Measurements from ENCODE around the gene PKDCC. TPM values are rescaled to one million over a fixed set of nuclear protein-coding genes. Genes with fewer than 3 reads are reported as not detected.
"Not testable (repeated sequence)": the region's sequence is repeated elsewhere in the genome, so short reads cannot be mapped to it uniquely, and the experiment has no call there.

PKDCC gene
- total RNA-seq, 2 experiments from 2014 or later: not detected

DNA sequence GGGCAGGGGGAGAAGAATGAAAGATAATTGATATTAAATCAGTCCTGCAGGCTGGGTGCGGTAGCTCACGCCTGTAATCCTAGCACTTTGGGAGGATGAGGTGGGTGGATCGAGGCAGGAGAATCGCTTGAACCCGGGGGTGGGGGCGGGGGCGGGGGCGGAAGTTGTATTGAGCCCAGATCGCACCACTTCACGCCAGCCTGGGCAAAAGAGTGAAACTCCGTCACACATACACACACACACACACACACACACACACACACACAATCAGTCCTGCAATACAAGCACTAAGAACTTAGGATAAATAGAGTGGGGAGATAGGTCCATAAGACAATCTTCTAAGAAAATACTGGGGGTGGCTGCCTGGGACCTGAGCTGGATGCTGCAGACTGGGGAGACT lies 15.1 kb upstream of the PKDCC start:
- H3K4me1 Mint-ChIP-seq (ENCODE audit: low read depth): no peaks in the 10 kb centered on the region
- intact Hi-C loops (cut with micrococcal nuclease): no loop called here
- peaks cover 10% of the 10 kb centered on the region for H3K27me3 Mint-ChIP-seq
- ChIA-PET CTCF (no interaction called here), POLR2A (no interaction called here)
- no peak for DNase-seq
- no peak overlapping the region for H3K4me3 Mint-ChIP-seq
- no peaks in the 10 kb centered on the region for H3K36me3 Mint-ChIP-seq
- no peak overlapping the region for H3K27ac Mint-ChIP-seq
- H3K9me3 Mint-ChIP-seq: no peaks in the 10 kb centered on the region

- H3K4me1 Mint-ChIP-seq (ENCODE audit: low read depth); DNase-seq; H3K27ac Mint-ChIP-seq; H3K9me3 Mint-ChIP-seq; CTCF ChIA-PET; H3K36me3 Mint-ChIP-seq; H3K4me3 Mint-ChIP-seq; intact Hi-C loops (cut with micrococcal nuclease); POLR2A ChIA-PET: not testable (repeated sequence)
- H3K27me3 Mint-ChIP-seq: peaks cover 10% of the 10 kb centered on the region
These were observed 13.7 kb upstream of the PKDCC start for GRCh38 chr2:42034096-42034495.

DNA sequence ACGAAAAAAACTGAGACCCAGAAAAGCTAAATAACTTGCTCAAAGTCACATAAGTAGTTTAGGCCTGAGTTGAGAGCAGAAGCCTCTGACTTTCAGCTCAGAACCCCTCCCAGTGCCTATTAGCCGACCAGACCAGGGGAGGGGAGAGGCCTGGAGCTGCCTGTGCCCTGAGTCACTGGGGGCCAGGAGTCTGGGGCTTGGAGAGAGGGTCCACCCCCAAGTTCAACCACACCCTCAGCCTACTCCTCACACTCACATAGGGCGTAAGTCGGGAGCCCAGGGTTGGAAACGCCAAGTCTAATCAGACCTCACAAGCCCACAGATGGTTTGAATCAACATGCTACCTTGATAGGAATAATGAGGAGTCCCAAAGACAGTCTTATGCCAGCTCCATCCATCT lies 12.6 kb upstream of the PKDCC start:
- Mint-ChIP-seq H3K36me3 (no peaks in the 10 kb centered on the region), H3K4me3 (no peak overlapping the region), H3K9me3 (no peaks in the 10 kb centered on the region), H3K27me3 (peaks cover 9% of the 10 kb centered on the region), H3K4me1 (ENCODE audit: low read depth) (no peaks in the 10 kb centered on the region), H3K27ac (no peak overlapping the region)
- ChIA-PET CTCF (no interaction called here), POLR2A (no interaction called here)
- no peak for DNase-seq
- intact Hi-C loops (cut with micrococcal nuclease): no loop called here

DNA sequence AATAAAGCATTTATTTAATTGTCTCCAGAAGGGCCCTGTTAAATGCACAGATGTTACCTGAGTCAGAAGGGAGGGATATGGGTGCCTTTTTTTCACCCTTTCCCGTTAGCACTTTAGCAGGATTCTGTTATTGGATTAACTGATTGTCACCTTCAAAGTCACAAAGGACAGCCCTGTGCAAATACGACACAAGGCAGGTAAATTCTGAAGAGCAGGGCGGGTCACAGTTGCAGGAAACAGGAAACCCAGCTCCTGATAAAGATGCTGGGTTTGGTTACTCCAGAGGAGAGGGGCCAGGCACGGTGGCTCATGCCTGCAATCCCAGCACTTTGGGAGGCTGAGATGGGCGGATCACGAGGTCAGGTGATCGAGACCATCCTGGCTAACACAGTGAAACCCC lies 11.4 kb upstream of the PKDCC start:
- CTCF ChIA-PET: no interaction called here
- H3K4me3 Mint-ChIP-seq: no peak overlapping the region
- H3K36me3 Mint-ChIP-seq: no peaks in the 10 kb centered on the region
- H3K9me3 Mint-ChIP-seq: no peaks in the 10 kb centered on the region
- POLR2A ChIA-PET: no interaction called here
- DNase-seq: no peak
- H3K27ac Mint-ChIP-seq: no peak overlapping the region
- H3K4me1 Mint-ChIP-seq (ENCODE audit: low read depth): no peaks in the 10 kb centered on the region
- peaks cover 6% of the 10 kb centered on the region for H3K27me3 Mint-ChIP-seq
- intact Hi-C loops (cut with micrococcal nuclease): no loop called here

DNA sequence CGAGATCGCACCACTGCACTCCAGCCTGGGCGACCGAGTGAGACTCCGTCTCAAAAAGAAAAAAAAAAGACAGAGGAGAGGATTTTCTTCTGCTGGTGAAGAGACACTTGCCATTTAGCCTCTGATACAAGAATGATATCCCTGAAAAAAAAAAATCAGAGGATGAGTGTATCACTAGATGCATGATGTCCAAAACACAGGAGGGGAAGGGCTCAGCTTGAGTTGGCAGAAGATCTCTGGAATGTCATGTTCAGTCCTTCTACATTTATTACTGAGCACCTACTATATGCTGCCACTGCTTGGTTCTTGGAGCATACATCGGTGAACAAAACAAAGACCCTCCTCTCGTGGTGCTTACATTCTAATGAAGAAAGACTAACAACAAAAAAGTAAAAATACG lies 10.9 kb upstream of the PKDCC start:
- Mint-ChIP-seq H3K27ac (no peak overlapping the region), H3K4me1 (ENCODE audit: low read depth) (no peaks in the 10 kb centered on the region), H3K27me3 (peaks cover under 1% of the 10 kb centered on the region), H3K4me3 (no peak overlapping the region), H3K9me3 (no peaks in the 10 kb centered on the region), H3K36me3 (no peaks in the 10 kb centered on the region)
- intact Hi-C loops (cut with micrococcal nuclease): no loop called here
- CTCF ChIA-PET: no interaction called here
- POLR2A ChIA-PET: no interaction called here
- DNase-seq: no peak

- Mint-ChIP-seq H3K36me3 (no peaks in the 10 kb centered on the region), H3K4me1 (ENCODE audit: low read depth) (no peaks in the 10 kb centered on the region), H3K4me3 (no peak overlapping the region), H3K9me3 (no peaks in the 10 kb centered on the region), H3K27ac (no peak overlapping the region), H3K27me3 (peaks cover 14% of the 10 kb centered on the region)
- intact Hi-C loops (cut with micrococcal nuclease): no loop called here
- ChIA-PET POLR2A (no interaction called here), CTCF (no interaction called here)
- no peak for DNase-seq
These were observed 7.1 kb upstream of the PKDCC start for GRCh38 chr2:42040643-42041278.

DNA sequence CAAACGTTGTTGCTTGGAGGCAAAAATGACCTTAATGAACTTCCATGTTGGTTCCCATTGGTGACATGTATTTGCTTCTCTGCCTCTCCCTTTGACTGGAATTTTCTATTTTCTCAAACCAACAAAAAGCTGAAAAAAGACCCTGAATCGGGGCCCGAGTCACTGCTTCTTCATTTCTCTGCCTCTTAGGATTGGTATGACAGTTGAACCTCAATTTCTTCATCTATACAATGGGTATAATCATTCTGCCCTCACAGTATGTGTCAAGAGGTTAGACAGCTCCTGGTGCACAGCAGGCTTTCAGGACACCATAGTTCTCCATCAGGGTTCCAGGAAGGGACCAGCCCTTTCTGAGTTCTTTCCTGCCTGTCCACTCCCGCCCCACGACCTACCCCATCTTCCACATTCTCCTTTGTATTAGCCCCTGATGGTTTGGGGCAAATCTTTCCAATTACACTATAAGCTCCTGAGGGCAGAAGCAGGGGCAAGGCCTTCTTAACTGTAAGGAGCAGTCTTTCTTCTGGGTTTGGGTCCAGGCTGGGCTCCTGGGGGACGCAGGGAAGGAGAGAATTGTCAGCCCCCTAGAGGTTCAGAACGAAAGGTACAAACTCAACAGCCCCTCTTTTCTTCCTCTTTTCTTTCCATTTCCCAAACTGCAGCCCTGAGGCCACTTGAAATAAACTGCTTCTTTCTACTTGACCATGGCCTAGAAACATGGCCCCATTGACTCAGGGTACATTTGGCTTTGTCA lies 6.3 kb upstream of the PKDCC start:
- no peak for DNase-seq
- ChIA-PET POLR2A (no interaction called here), CTCF (interaction anchor here (0.7 kb wide), 1 partner anchor 45 kb away, joined by 3 read pairs; no protein-coding TSS in a partner anchor)
- intact Hi-C loops (cut with micrococcal nuclease): no loop called here
- no peak overlapping the region for H3K4me3 Mint-ChIP-seq
- H3K36me3 Mint-ChIP-seq: no peaks in the 10 kb centered on the region
- H3K4me1 Mint-ChIP-seq (ENCODE audit: low read depth): no peaks in the 10 kb centered on the region
- no peaks in the 10 kb centered on the region for H3K9me3 Mint-ChIP-seq
- H3K27me3 Mint-ChIP-seq: peaks cover 19% of the 10 kb centered on the region
- H3K27ac Mint-ChIP-seq: no peak overlapping the region

- intact Hi-C loops (cut with micrococcal nuclease): no loop called here
- H3K9me3 Mint-ChIP-seq: no peaks in the 10 kb centered on the region
- no peaks in the 10 kb centered on the region for H3K36me3 Mint-ChIP-seq
- DNase-seq: no peak
- no peak overlapping the region for H3K27ac Mint-ChIP-seq
- CTCF ChIA-PET: no interaction called here
- H3K4me3 Mint-ChIP-seq: no peak overlapping the region
- POLR2A ChIA-PET: no interaction called here
- H3K27me3 Mint-ChIP-seq: peaks cover 24% of the 10 kb centered on the region
- peaks cover 5% of the 10 kb centered on the region for H3K4me1 Mint-ChIP-seq (ENCODE audit: low read depth)
These were observed 5.0 kb upstream of the PKDCC start for GRCh38 chr2:42042631-42043355.

GRCh38 chr2:42043789-42044394 lies 3.9 kb upstream of the PKDCC start:
- Mint-ChIP-seq H3K9me3 (no peaks in the 10 kb centered on the region), H3K4me1 (ENCODE audit: low read depth) (peaks cover 9% of the 10 kb centered on the region), H3K4me3 (no peak overlapping the region), H3K27ac (no peak overlapping the region), H3K36me3 (no peaks in the 10 kb centered on the region), H3K27me3 (peaks cover 28% of the 10 kb centered on the region)
- ChIA-PET CTCF (no interaction called here), POLR2A (no interaction called here)
- no peak for DNase-seq
- intact Hi-C loops (cut with micrococcal nuclease): no loop called here

DNA sequence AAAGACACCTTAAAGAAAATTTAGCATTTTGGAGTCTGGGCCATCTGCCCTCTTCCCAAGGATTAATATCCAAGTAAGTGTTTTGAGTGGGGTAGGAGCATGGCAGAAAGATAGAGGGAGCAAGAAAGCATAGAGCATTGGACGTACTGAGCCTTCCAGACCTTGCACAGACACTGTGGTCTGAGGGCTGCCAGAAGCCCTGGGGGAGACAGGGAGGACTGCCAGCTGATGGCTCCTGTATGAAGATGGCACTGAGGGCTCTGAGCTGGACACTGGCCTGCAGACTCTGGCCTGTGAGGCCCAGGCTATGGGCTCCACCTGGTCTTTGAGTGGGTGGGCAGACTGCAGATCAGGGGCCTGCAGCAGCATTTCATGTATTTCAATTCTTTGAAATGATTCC lies 2.9 kb upstream of the PKDCC start:
- Mint-ChIP-seq H3K36me3 (no peaks in the 10 kb centered on the region), H3K27ac (no peak overlapping the region), H3K4me1 (ENCODE audit: low read depth) (peaks cover 10% of the 10 kb centered on the region), H3K4me3 (no peak overlapping the region), H3K27me3 (peaks cover 39% of the 10 kb centered on the region), H3K9me3 (no peaks in the 10 kb centered on the region)
- DNase-seq: no peak
- ChIA-PET CTCF (interaction anchor here (1.3 kb wide), 1 partner anchor 173 kb away, joined by 4 read pairs; no protein-coding TSS in a partner anchor), POLR2A (no interaction called here)
- intact Hi-C loops (cut with micrococcal nuclease): no loop called here

DNA sequence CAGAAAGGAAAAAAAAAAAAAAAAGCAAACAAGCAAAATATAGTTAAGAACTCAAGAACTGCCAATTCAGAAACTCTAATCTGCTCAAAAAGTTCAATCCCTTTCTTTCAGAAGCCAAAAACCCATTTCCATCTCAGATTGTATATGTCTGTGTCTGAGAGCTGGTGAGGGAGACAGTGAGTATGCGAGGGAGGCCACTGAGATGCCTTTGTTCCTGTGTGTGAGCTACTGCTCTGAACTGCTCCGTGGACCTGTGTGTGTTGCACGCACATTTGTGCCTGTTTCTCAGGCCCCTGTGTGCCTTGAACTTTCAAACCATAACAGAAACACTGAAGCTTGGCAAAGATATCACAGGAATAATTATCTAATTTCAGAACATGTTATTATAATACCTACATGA lies 2.5 kb upstream of the PKDCC start:
- Mint-ChIP-seq H3K4me1 (ENCODE audit: low read depth) (peaks cover 10% of the 10 kb centered on the region), H3K36me3 (no peaks in the 10 kb centered on the region), H3K4me3 (no peak overlapping the region), H3K27me3 (peaks cover 43% of the 10 kb centered on the region), H3K27ac (no peak overlapping the region), H3K9me3 (no peaks in the 10 kb centered on the region)
- CTCF ChIA-PET: interaction anchor here (0.9 to 1.3 kb wide), 3 partner anchors 40 to 176 kb away, joined by 3 to 4 read pairs (median 3); no protein-coding TSS in a partner anchor
- POLR2A ChIA-PET: no interaction called here
- no peak for DNase-seq
- intact Hi-C loops (cut with micrococcal nuclease): no loop called here

Data from activated CD4-positive, alpha-beta memory T cell treated with anti-CD3 and anti-CD28 coated beads for 36 hours (primary cell).